D721Med (cell line): ENCODE measurements around the gene PIK3R1.

Experiments used
- DNase-seq: peaks from one replicate; pipeline ENCODE4 v3.0.0; 2011; ENCODE audit warnings: low spot score; ENCODE audit not compliant: insufficient read length
- FAIRE-seq: peaks from 2 replicates; lab custom pipeline; 2011; peaks lifted over from hg19 to GRCh38; lab: Jason Lieb, UNC
- CTCF ChIP-seq: IDR thresholded peaks from 2 replicates; pipeline ENCODE4 v1.5.1; 2012; ENCODE audit warnings: mild to moderate bottlenecking, control low read depth; ENCODE audit not compliant: insufficient read depth; ENCODE audit errors: missing control alignments

PIK3R1 gene

GRCh38 chr5:68176802-68177479 lies 38.6 kb upstream of the PIK3R1 start:
- DNase-seq (no peak), FAIRE-seq (no peak)
- TF ChIP-seq CTCF = no peak

DNA sequence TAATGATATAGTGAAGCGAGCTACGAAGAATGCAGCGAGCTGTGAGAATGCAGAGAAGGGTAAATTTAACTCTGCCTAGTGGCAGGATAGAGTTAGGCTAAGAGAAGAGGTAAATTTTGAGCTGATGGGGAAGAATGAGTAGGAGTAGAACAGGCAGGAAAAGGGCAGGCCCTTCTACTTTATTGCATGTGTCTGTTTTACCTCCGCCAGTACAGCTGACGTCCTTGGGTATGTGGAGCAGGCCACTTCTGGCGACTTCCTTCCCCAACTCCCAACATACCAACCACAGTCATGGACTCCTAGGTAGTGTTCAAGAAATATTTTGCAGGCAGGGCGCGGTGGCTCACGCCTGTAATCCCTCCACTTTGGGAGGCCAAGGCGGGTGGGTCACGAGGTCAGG lies 37.9 kb upstream of the PIK3R1 start:
- TF ChIP-seq CTCF = no peak
- no peak for DNase-seq
- FAIRE-seq = no peak

- FAIRE-seq (no peak), DNase-seq (no peak)
- TF ChIP-seq CTCF = no peak
Observed at GRCh38 chr5:68178579-68178978, 37.0 kb upstream of the PIK3R1 start.

- no peak for TF ChIP-seq CTCF
- FAIRE-seq (no peak), DNase-seq (no peak)
Observed at GRCh38 chr5:68180121-68181038, 35.2 kb upstream of the PIK3R1 start.

- no peak for FAIRE-seq
- TF ChIP-seq CTCF = no peak
- no peak for DNase-seq
Observed at GRCh38 chr5:68181039-68181599, 34.4 kb upstream of the PIK3R1 start.

- no peak for TF ChIP-seq CTCF
Observed at GRCh38 chr5:68182094-68182493, 33.5 kb upstream of the PIK3R1 start.

More at GRCh38 chr5:68182094-68182493, 33.5 kb upstream of the PIK3R1 start:
- DNase-seq (no peak), FAIRE-seq (no peak)
